Esophagus muscularis mucosa (tissue), 4 donors: ENCODE data around the gene RAB22A. TPM values are rescaled to one million over a fixed set of nuclear protein-coding genes. Genes with fewer than 3 reads are reported as not detected.

Experiments used
- DNase-seq: peaks from one replicate; pipeline ENCODE4 v3.0.0-alpha.2; 2017; ENCODE audit errors: extremely low spot score
- H3K27ac ChIP-seq, 4 donors: fragments of 200-600 bp; sonication (generic); replicated peaks in 1 of 4; 1 replicate in 3 of 4; 2 replicates in 1 of 4; pipeline ENCODE4 v1.5.1; 2016 to 2019; ENCODE audit warnings: mild to moderate bottlenecking in 1 of 4
- H3K27me3 ChIP-seq, 4 donors: fragments of 200-600 bp; sonication (generic); one replicate each; pipeline versions ENCODE4 v1.5.1 to v1.6.0; 2016 to 2019
- H3K36me3 ChIP-seq, 4 donors: fragments of 200-600 bp; sonication (generic); one replicate each; pipeline ENCODE4 v1.5.1; 2016 to 2019
- H3K4me1 ChIP-seq, 4 donors: fragments of 200-600 bp; sonication (generic); one replicate each; pipeline ENCODE4 v1.5.1; 2016 to 2019
- H3K4me3 ChIP-seq, 4 donors: fragments of 200-600 bp; sonication (generic); 1 replicate in 2 of 4; 2 replicates in 2 of 4; pipeline ENCODE4 v1.5.1; 2016 to 2019; ENCODE audit warnings: mild to moderate bottlenecking in 4 of 4, moderate library complexity in 1 of 4
- H3K9me3 ChIP-seq, 4 donors: fragments of 200-600 bp; sonication (generic); 1 replicate in 3 of 4; 2 replicates in 1 of 4; pipeline ENCODE4 v1.5.1; 2016 to 2019
- EP300 ChIP-seq: sonication (generic); formaldehyde crosslinking; IDR thresholded peaks from one replicate; pipeline ENCODE4 v1.6.1; 2017; ENCODE audit warnings: antibody characterized with exemption
- POLR2A ChIP-seq: fragments of 450-650 bp; IDR thresholded peaks from one replicate; pipeline ENCODE4 v1.6.1; 2017; ENCODE audit warnings: antibody characterized with exemption, moderate library complexity, mild to moderate bottlenecking, low read depth
- POLR2AphosphoS5 ChIP-seq, 2 donors: sonication (generic); formaldehyde crosslinking; IDR thresholded peaks; one replicate each; pipeline ENCODE4 v1.6.1; 2017; ENCODE audit warnings: antibody characterized with exemption in 2 of 2
- WGBS: methylation state at CpG from one replicate; pipeline ENCODE4 v1.1.5; 2018; 5-methylcytosine and 5-hydroxymethylcytosine counted together
- intact Hi-C: fragments of 100-400 bp; cut with DNase I; formaldehyde crosslinking; loops from one replicate; pipeline ENCODE4 v1.15.1; 2023
- total RNA-seq, 4 donors: library from RNA; depleted of rRNA; stranded (reverse); fragments of >200 nt; gene quantifications; one replicate each; pipeline versions ENCODE4 v1.1.0 to v1.2.1, GENCODE V29; 2016
- TF ChIP-seq, protein P1 (sequence below), 3 experiments: fragments of 200-600 bp in 2 of 3; fragments of 450-650 bp in 1 of 3; sonication (generic) in 2 of 3; IDR thresholded peaks; one replicate each; pipeline ENCODE4 v1.5.1; 2017 to 2019; ENCODE audit warnings: antibody characterized with exemption in 3 of 3, mild to moderate bottlenecking in 2 of 3, moderate library complexity in 1 of 3

RAB22A gene
- total RNA-seq, 4 donors from 2014 or later: 17.9 to 24.0 (median 20.4) TPM

DNA sequence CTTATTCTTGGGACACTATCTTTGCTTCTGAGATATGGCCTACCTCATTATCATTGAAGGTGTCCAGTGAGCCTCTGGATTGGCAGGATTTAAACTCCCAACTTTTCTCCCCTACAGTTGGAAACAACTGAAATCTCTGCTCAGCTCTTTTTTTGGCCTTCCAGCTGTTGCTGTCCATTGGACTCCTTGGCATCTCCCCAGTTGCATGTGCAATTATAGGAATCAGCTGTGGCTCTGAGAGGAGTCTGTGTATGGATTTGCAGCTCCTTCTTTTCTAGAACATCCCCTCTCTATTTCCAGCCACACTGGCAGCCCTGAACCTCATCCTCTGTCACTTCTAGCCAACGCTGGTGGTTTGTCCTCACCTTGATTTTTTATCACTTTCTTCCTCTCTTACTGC is 21.2 kb downstream of the RAB22A start:
- no peak overlapping the region for H3K4me3 ChIP-seq
- H3K27me3 ChIP-seq: no peaks in the 10 kb centered on the region
- no peaks in the 10 kb centered on the region for H3K9me3 ChIP-seq
- no peak for TF ChIP-seq POLR2AphosphoS5 (IDR thresholded peaks at IDR 0.05)
- TF ChIP-seq POLR2A: no peak
- no peak for TF ChIP-seq EP300
- TF ChIP-seq, protein P1, sequence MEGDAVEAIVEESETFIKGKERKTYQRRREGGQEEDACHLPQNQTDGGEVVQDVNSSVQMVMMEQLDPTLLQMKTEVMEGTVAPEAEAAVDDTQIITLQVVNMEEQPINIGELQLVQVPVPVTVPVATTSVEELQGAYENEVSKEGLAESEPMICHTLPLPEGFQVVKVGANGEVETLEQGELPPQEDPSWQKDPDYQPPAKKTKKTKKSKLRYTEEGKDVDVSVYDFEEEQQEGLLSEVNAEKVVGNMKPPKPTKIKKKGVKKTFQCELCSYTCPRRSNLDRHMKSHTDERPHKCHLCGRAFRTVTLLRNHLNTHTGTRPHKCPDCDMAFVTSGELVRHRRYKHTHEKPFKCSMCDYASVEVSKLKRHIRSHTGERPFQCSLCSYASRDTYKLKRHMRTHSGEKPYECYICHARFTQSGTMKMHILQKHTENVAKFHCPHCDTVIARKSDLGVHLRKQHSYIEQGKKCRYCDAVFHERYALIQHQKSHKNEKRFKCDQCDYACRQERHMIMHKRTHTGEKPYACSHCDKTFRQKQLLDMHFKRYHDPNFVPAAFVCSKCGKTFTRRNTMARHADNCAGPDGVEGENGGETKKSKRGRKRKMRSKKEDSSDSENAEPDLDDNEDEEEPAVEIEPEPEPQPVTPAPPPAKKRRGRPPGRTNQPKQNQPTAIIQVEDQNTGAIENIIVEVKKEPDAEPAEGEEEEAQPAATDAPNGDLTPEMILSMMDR (IDR thresholded peaks at IDR 0.05): no peak
- peaks cover 10 to 33% (median 26%) of the 10 kb centered on the region in 4 donors for H3K4me1 ChIP-seq
- 60% methylated on average over 1 of the region's 1 CpG for WGBS
- H3K36me3 ChIP-seq: no peaks in the 10 kb centered on the region
- no peak overlapping the region for H3K27ac ChIP-seq
- intact Hi-C loops: no loop called here
- peak; percentile 24 for DNase-seq

DNA sequence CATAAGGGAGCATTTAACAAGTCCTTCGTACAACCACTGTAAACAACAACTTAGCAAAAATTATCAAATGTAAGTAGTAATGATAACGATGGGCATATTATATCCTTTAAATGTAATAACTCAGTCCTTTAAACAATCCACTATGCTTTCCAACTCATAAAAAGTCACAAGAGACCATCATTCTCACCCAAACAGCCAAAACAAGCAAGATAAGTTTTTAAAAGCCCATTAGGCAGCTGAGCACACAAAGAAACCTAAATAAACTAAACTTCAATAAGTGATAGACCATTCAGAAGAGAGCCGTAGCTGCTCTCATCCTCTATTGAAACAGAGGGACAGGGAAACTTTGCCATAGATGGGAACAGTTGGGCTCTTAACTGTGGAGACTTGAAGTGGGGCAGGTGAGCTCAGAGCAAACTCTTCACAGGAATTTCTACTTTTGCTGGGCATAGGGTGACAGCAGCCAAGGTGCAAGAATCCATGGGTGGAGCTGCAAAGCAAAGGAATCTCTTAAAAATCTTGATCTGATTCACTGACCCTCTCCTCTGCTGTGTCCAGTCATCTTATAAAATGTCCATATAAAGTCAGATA is 22.5 kb downstream of the RAB22A start:
- H3K27me3 ChIP-seq: no peaks in the 10 kb centered on the region
- no peak overlapping the region for H3K4me3 ChIP-seq
- no peak for TF ChIP-seq POLR2AphosphoS5 (IDR thresholded peaks at IDR 0.05)
- TF ChIP-seq EP300: no peak
- no peak for TF ChIP-seq POLR2A
- TF ChIP-seq, protein P1 (IDR thresholded peaks at IDR 0.05): no peak
- H3K36me3 ChIP-seq: no peaks in the 10 kb centered on the region
- peaks cover 10 to 26% (median 25%) of the 10 kb centered on the region in 4 donors for H3K4me1 ChIP-seq
- DNase-seq: peak; percentile 21
- intact Hi-C loops: no loop called here
- WGBS: 88% methylated on average over 3 of the region's 3 CpGs
- no peak overlapping the region for H3K27ac ChIP-seq
- H3K9me3 ChIP-seq: no peaks in the 10 kb centered on the region

DNA sequence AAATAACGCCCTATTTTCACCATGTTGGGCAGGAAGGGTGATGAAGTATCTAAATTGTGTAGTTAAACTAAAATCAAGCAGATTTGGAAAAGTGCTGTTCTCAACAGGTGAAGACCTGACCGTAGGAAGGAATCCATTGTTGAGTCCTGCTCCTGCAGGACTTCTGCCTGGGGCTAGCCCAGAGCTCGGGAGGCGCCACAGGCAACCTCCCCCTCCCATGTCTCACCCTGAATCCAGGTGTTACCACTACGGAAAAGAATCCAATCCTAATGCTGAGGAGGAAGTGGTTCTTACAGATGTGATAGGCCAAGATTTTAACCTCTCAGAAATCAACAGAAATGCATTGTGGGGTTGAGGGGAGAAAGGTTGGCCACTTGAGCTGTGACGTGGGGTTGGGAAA is 30.2 kb downstream of the RAB22A start:
- TF ChIP-seq POLR2AphosphoS5 (IDR thresholded peaks at IDR 0.05) (no peak), POLR2A (no peak), EP300 (no peak)
- TF ChIP-seq, protein P1 (IDR thresholded peaks at IDR 0.05): no peak
- 98% methylated on average over 6 of the region's 6 CpGs for WGBS
- H3K27ac ChIP-seq: no peak overlapping the region

DNA sequence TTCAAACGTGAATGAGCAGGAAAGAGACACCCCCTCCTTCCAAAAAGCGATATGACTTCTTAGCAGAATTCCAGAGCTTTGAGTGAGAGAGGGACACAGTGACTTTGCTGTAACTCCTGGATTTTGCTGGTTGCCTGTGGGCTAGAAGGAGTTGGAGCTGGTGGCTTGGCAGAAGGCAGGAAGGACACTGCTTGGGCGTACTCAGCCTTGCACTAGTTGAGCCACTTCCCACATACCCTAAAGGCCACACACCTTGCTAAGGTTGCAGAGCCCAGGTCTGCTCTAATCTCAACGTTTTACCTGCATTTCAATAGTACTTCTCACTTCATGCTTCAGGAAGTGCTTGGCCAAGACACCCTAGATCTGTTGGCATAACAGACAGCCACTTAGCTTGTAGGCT is 30.6 kb downstream of the RAB22A start:
- H3K4me3 ChIP-seq: no peak overlapping the region
- TF ChIP-seq, protein P1 (IDR thresholded peaks at IDR 0.05): no peak
- TF ChIP-seq POLR2AphosphoS5 (IDR thresholded peaks at IDR 0.05): no peak
- TF ChIP-seq EP300: no peak
- TF ChIP-seq POLR2A: no peak
- no peak for DNase-seq
- H3K27me3 ChIP-seq: no peaks in the 10 kb centered on the region
- WGBS: 67% methylated on average over 3 of the region's 4 CpGs
- no peak overlapping the region for H3K27ac ChIP-seq
- peaks cover 0 to 14% (median 6%) of the 10 kb centered on the region in 4 donors for H3K4me1 ChIP-seq
- H3K9me3 ChIP-seq: no peaks in the 10 kb centered on the region
- peaks cover 0 to 18% (median 13%) of the 10 kb centered on the region in 4 donors for H3K36me3 ChIP-seq
- intact Hi-C loops: no loop called here

More for the DNA sequence above, 30.2 kb downstream of the RAB22A start:
- intact Hi-C loops: no loop called here
- DNase-seq: no peak
- Histone ChIP-seq H3K4me1 (peaks cover 0 to 14% (median 6%) of the 10 kb centered on the region in 4 donors), H3K27me3 (no peaks in the 10 kb centered on the region), H3K36me3 (peaks cover 0 to 14% (median 12%) of the 10 kb centered on the region in 4 donors), H3K4me3 (no peak overlapping the region), H3K9me3 (no peaks in the 10 kb centered on the region)

DNA sequence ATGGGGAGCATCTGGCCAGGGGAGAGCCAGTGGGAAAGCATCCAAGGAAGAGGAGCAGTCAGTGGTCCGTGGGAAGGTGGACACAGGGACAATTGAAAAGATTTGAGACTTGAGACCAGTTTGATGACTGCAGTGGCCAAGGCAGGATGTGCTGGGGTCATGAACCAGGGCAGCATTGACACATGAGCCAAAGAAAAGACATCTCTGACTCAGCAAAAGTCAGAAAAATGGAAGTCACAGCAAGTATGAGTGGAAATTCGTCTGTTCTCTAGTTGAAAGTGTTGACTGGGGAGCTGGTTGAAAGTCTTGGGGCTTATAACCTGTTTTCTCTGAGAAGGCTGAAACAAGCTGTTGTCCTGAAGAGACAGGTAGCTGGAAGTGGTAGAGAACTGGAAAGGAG is 31.3 kb downstream of the RAB22A start:
- TF ChIP-seq POLR2AphosphoS5 (IDR thresholded peaks at IDR 0.05) (no peak), EP300 (no peak), POLR2A (no peak)
- TF ChIP-seq, protein P1 (IDR thresholded peaks at IDR 0.05): no peak
- peaks cover 3 to 25% (median 20%) of the 10 kb centered on the region in 4 donors for H3K36me3 ChIP-seq
- intact Hi-C loops: no loop called here
- H3K9me3 ChIP-seq: no peaks in the 10 kb centered on the region
- WGBS: 88% methylated on average over 2 of the region's 2 CpGs
- no peaks in the 10 kb centered on the region for H3K27me3 ChIP-seq
- no peak overlapping the region for H3K27ac ChIP-seq
- no peak for DNase-seq
- no peak overlapping the region for H3K4me3 ChIP-seq
- H3K4me1 ChIP-seq: peaks cover 0 to 14% (median 6%) of the 10 kb centered on the region in 4 donors
